C4-2B (cell line): ENCODE measurements around the gene HIVEP3.

Experiments
- H3K27ac ChIP-seq: fragments of 450-650 bp; 2 replicates; pipeline ENCODE4 v1.5.1; 2017
- ZFX ChIP-seq: fragments of 450-650 bp; IDR thresholded peaks from 2 replicates; pipeline ENCODE4 v1.6.1; 2017
- TF ChIP-seq, protein P1 (sequence below): fragments of 450-650 bp; conservative IDR thresholded peaks from 2 replicates; pipeline ENCODE4 v1.5.1; 2017; ENCODE audit warnings: mild to moderate bottlenecking

Gene HIVEP3

DNA sequence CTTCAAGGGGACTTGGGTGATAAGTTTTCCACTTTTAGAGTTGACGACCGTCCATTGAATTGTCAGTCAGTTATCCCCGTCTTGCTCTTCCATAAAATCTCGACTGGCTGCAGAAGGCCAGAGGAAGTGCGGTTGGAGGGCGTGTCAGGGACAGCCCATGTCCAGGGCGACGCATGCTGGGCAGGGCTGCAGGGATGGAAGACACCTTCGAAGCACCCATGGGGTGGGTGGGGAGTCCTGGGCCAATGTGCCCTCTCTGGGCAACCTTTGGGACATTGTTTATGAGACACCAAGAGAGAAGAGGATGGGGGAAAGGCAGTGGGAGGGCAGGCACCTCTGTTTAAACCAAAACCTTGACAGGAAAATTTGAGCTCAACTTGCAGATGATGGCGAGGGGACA lies 395.7 kb downstream of the HIVEP3 start:
- H3K27ac ChIP-seq = no peak overlapping the region
- TF ChIP-seq, protein P1, sequence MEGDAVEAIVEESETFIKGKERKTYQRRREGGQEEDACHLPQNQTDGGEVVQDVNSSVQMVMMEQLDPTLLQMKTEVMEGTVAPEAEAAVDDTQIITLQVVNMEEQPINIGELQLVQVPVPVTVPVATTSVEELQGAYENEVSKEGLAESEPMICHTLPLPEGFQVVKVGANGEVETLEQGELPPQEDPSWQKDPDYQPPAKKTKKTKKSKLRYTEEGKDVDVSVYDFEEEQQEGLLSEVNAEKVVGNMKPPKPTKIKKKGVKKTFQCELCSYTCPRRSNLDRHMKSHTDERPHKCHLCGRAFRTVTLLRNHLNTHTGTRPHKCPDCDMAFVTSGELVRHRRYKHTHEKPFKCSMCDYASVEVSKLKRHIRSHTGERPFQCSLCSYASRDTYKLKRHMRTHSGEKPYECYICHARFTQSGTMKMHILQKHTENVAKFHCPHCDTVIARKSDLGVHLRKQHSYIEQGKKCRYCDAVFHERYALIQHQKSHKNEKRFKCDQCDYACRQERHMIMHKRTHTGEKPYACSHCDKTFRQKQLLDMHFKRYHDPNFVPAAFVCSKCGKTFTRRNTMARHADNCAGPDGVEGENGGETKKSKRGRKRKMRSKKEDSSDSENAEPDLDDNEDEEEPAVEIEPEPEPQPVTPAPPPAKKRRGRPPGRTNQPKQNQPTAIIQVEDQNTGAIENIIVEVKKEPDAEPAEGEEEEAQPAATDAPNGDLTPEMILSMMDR = no peak
- TF ChIP-seq ZFX = no peak

DNA sequence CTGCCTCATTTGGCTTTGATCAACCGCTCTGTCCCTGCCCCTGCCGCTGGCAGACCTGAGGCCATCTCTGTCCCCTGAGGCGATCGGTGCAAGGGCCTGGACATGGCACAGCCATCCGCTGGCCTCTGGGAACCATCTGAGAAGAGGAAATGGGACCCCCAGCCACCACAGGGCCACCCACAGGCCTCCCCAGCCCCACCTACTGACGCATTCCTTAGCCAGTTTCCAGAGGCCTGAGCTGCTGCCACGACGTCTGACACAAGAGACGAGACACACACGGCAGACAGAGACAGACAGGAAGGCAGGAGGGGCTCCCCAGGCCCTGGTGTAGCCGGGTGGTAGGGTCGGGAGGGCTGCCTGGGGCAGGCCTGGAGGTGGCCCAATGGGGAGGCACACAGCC lies 397.0 kb downstream of the HIVEP3 start:
- H3K27ac ChIP-seq = no peak overlapping the region
- TF ChIP-seq ZFX = no peak
- TF ChIP-seq, protein P1 = no peak

DNA sequence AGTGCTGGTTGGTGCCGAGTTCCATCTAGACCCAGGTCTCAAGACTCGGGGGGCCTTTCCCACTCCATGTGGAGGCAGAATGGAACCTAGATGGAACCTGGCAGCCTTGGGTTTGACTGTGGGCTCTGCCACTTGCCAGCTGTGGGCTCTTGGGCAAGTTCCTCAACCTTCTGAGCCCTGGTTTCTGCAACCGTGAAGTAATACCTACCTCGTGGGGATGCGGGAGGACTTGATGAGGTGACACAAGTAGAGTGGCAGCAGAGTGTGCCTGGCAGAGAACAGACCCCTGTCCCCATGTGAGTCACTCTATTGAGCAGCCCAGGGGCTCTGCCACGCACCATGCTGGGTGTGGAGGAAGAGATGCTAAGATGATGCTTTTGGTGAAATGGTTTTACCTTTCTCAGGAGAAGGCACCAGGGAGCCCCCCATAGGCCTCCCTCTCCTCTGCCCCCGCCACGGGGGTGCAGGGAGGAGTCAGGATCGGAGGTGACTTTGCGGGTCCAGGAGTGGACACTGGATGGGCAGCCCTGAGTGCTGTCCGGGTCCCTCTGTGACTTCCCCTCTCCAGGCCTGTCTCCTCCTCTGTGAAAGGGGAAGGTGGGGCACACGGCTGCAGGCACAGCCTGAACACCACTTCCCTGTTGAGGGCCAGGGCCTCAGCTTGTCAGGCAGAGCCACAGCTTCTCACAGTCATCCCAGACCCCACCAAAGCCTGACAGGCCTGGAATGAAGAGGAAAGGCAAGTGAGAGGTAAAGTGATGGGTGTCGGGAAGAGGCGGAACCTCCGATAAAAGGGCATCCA lies 397.6 kb downstream of the HIVEP3 start:
- no peak overlapping the region for H3K27ac ChIP-seq
- no peak for TF ChIP-seq ZFX
- TF ChIP-seq, protein P1 = no peak

DNA sequence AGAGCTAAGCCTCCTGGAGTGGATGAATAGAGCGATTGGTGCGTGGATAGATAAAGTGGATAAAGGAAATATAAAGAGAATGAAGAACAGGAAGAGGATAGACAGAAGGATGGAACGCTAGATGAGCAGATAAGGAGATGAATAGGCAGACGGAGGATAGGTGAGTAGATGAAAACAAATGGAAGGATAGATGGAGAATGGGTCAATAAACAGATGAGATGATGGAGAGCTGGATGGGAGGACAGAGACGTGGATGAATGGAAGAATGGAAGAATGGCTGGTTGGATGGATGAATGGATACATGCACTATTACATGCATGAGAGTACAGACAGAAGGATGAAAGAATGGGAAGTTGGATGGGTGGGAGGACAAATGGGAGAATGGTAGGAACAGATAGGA lies 399.1 kb downstream of the HIVEP3 start:
- H3K27ac ChIP-seq = no peak overlapping the region
- TF ChIP-seq, protein P1 = no peak
- no peak for TF ChIP-seq ZFX

DNA sequence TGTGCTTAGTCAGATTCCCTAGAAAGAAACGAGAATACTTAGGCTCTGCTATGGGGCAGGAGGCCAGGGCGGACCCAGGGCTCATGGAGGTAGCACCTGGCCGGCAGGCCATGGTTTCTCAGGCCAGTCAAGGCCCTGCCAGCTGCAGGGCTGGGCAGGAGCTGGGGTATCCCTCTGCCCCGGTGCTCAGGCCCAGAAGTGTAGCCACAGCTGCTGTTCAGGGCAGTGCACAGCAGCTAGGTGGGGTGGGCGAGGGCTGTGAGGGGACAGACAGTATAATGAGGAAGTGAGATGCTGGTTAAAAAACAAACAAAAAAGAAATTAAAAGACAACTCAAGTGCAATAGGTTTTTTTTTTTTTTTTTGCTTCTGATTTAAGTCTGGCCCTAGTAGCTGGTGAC lies 400.3 kb downstream of the HIVEP3 start:
- H3K27ac ChIP-seq = no peak overlapping the region

DNA sequence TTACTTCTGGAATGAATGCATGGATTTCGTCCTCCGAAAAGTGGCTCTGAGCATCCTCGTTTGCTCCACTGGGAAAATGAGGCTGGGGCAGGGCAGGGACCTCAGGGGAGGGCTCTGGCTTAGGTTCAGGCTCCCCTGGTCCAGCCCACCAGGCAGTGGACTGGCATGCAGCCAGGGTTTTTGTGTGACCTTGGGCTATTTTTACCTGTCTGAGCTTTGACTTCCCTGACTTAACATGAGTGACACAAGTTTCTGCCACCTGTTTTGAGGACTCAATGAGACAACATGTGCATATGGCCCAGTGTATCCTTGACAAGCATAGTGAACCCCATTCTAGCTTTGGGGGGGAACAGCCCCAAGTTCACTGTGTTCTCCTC lies 401.7 kb downstream of the HIVEP3 start:
- TF ChIP-seq, protein P1 = no peak
- no peak for TF ChIP-seq ZFX
- no peak overlapping the region for H3K27ac ChIP-seq

More for the DNA sequence above, 400.3 kb downstream of the HIVEP3 start:
- no peak for TF ChIP-seq ZFX
- TF ChIP-seq, protein P1 = no peak

DNA sequence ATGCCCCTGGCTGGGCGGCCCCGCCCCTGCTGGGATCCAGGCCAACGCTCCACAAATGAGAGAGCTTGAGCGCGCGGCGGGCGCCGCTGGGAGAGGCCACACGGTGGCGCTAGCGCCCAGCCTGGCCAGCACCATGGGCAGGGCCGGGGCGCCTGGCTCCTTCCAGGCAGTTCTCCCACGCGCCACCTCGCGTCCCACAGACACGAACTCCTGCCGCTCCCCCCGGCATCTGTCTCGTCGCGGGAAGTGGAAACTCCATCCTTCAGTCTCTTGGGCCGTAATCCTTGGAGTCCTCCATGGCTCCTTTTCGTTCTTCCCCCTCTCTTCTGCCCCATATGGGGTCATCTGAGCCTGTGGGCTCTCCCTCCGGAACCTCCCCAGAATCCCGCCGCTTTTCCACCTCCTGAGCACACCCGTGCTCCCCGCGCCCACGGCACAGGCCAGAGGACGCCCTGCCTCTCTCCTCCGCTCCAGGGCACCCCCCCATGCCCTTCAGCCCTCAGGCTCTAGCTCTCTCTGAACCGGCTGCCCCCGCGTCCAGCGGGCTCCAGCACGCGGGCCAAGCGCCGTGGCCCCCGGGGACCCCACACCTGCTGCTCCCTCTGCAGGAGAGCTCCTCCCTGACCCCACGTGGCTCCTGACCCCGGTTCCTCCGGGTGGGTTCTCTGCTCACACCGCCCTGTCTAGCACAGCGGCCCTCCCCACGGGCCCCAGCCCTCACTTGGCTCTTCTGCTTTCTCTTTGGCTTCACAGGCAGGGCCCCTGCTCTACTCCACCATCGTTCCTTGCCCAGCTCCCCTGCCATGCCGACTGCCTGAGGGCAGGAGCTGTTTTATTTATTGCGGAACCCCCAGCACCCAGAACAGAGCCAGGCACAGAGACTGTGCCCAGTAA lies 402.3 kb downstream of the HIVEP3 start:
- TF ChIP-seq, protein P1 = peak; percentile 97
- no peak for TF ChIP-seq ZFX
- H3K27ac ChIP-seq = peak overlapping the region; percentile 80
